H9 (cell line): ENCODE data around the gene RAP1GAP2. TPM values are rescaled to one million over a fixed set of nuclear protein-coding genes. Genes with fewer than 3 reads are reported as not detected.

ENCODE experiments used
- DNase-seq: peaks from one replicate; pipeline ENCODE4 v3.0.0-alpha.2; 2017
- H2AFZ ChIP-seq: one replicate; pipeline ENCODE4 v1.6.1; 2013; ENCODE audit warnings: mild to moderate bottlenecking, low read length, control low read depth, moderate library complexity
- H2AK5ac ChIP-seq: 2 replicates; pipeline ENCODE4 v1.6.1; 2013; ENCODE audit warnings: low read length, control low read depth, mixed read lengths; ENCODE audit not compliant: insufficient read length
- H2BK120ac ChIP-seq: one replicate; pipeline ENCODE4 v1.6.1; 2013; ENCODE audit warnings: low read depth, mild to moderate bottlenecking, low read length, control low read depth, inconsistent platforms; ENCODE audit not compliant: poor library complexity, severe bottlenecking
- H2BK12ac ChIP-seq: 2 replicates; pipeline ENCODE4 v1.6.1; 2013; ENCODE audit warnings: low read length, control low read depth, mixed read lengths, low read depth; ENCODE audit not compliant: insufficient read length
- H2BK15ac ChIP-seq: 2 replicates; pipeline ENCODE4 v1.6.1; 2013; ENCODE audit warnings: low read depth, low read length, control low read depth
- H2BK20ac ChIP-seq: one replicate; pipeline ENCODE4 v1.6.1; 2013; ENCODE audit warnings: low read depth, mild to moderate bottlenecking, low read length, control low read depth, inconsistent platforms; ENCODE audit not compliant: poor library complexity, severe bottlenecking
- H2BK5ac ChIP-seq: 2 replicates; pipeline ENCODE4 v1.6.1; 2013; ENCODE audit warnings: low read length, control low read depth, mixed read lengths; ENCODE audit not compliant: insufficient read length
- H3K14ac ChIP-seq: 2 replicates; pipeline ENCODE4 v1.6.1; 2013; ENCODE audit warnings: low read length, control low read depth; ENCODE audit not compliant: insufficient read depth
- H3K18ac ChIP-seq: 2 replicates; pipeline ENCODE4 v1.6.1; 2013; ENCODE audit warnings: low read depth, mild to moderate bottlenecking, mixed read lengths, low read length, control low read depth; ENCODE audit not compliant: insufficient read length
- H3K23ac ChIP-seq: 2 replicates; pipeline ENCODE4 v1.6.1; 2013; ENCODE audit warnings: low read length, control low read depth, mixed read lengths, low read depth; ENCODE audit not compliant: insufficient read length
- H3K23me2 ChIP-seq: 2 replicates; pipeline ENCODE4 v1.6.1; 2013; ENCODE audit warnings: low read depth, mild to moderate bottlenecking, mixed read lengths, low read length, control low read depth; ENCODE audit not compliant: insufficient read length, poor library complexity, severe bottlenecking
- H3K27ac ChIP-seq: 2 replicates; pipeline ENCODE4 v1.5.1; 2013; ENCODE audit warnings: low read length, control low read depth, mixed read lengths, low read depth; ENCODE audit not compliant: insufficient read length
- H3K27me3 ChIP-seq: 2 replicates; pipeline ENCODE4 v1.6.1; 2013; ENCODE audit warnings: low read length, control low read depth, inconsistent platforms; ENCODE audit not compliant: insufficient read depth
- H3K4ac ChIP-seq: 2 replicates; pipeline ENCODE4 v1.6.1; 2013; ENCODE audit warnings: low read depth, mild to moderate bottlenecking, control low read depth, inconsistent platforms, low read length, moderate library complexity
- H3K4me1 ChIP-seq: 2 replicates; pipeline ENCODE4 v1.6.1; 2013; ENCODE audit warnings: low read length, control low read depth, inconsistent platforms; ENCODE audit not compliant: insufficient read depth
- H3K4me2 ChIP-seq: 2 replicates; pipeline ENCODE4 v1.6.1; 2013; ENCODE audit warnings: low read length, control low read depth, mixed read lengths; ENCODE audit not compliant: insufficient read length, insufficient read depth
- H3K56ac ChIP-seq: 2 replicates; pipeline ENCODE4 v1.6.1; 2013; ENCODE audit warnings: low read depth, mild to moderate bottlenecking, mixed read lengths, low read length, control low read depth; ENCODE audit not compliant: insufficient read length
- H3K79me1 ChIP-seq: 2 replicates; pipeline ENCODE4 v1.6.1; 2013; ENCODE audit warnings: low read depth, mild to moderate bottlenecking, moderate library complexity, low read length, control low read depth, inconsistent platforms; ENCODE audit not compliant: insufficient read depth, poor library complexity, severe bottlenecking
- H3K79me2 ChIP-seq: 2 replicates; pipeline ENCODE4 v1.6.1; 2013; ENCODE audit warnings: low read length, control low read depth, inconsistent platforms; ENCODE audit not compliant: insufficient read depth
- H3K9ac ChIP-seq: 2 replicates; pipeline ENCODE4 v1.6.1; 2013; ENCODE audit warnings: low read length, control low read depth, mixed read lengths; ENCODE audit not compliant: insufficient read length; ENCODE audit errors: extremely low read depth
- H3K9me3 ChIP-seq: one replicate; pipeline ENCODE4 v1.6.1; 2013; ENCODE audit warnings: low read depth, low read length, inconsistent platforms; ENCODE audit not compliant: control insufficient read depth
- H3T11ph ChIP-seq: one replicate; pipeline ENCODE4 v1.6.1; 2013; ENCODE audit warnings: mild to moderate bottlenecking, low read length, control low read depth, inconsistent platforms
- H4K20me1 ChIP-seq: one replicate; pipeline ENCODE4 v1.6.1; 2013; ENCODE audit not compliant: control insufficient read depth, insufficient read length, insufficient read depth
- H4K5ac ChIP-seq: 2 replicates; pipeline ENCODE4 v1.6.1; 2013; ENCODE audit warnings: low read depth, mild to moderate bottlenecking, mixed read lengths, low read length, control low read depth; ENCODE audit not compliant: insufficient read length
- H4K8ac ChIP-seq: replicated peaks from 2 replicates; pipeline ENCODE4 v1.6.1; 2013; ENCODE audit warnings: low read length, control low read depth, mixed read lengths, low read depth; ENCODE audit not compliant: insufficient read length
- H4K91ac ChIP-seq: 2 replicates; pipeline ENCODE4 v1.6.1; 2013; ENCODE audit warnings: low read depth, mild to moderate bottlenecking, moderate library complexity, mixed read lengths, low read length, control low read depth; ENCODE audit not compliant: insufficient read length
- H3K27ac Mint-ChIP-seq, 3 experiments: 2 replicates in 2 of 3; 3 replicates in 1 of 3; pipeline ENCODE4 v1.8.0; 2020 to 2021; ENCODE audit warnings: mixed read lengths in 3 of 3, mild to moderate bottlenecking in 1 of 3, moderate library complexity in 1 of 3
- H3K27me3 Mint-ChIP-seq: 2 replicates; pipeline ENCODE4 v1.8.0; 2021; ENCODE audit warnings: low read depth, mild to moderate bottlenecking, moderate library complexity, mixed read lengths
- H3K36me3 Mint-ChIP-seq, 3 experiments: 2 replicates in 2 of 3; 3 replicates in 1 of 3; pipeline ENCODE4 v1.8.0; 2020 to 2021; ENCODE audit warnings: low read depth in 3 of 3, mixed read lengths in 3 of 3; ENCODE audit not compliant: insufficient read depth in 1 of 3
- H3K4me1 Mint-ChIP-seq, 2 experiments: 2 replicates each; pipeline ENCODE4 v1.8.0; 2020; ENCODE audit warnings: mixed read lengths in 2 of 2
- H3K4me3 Mint-ChIP-seq, 2 experiments: 2 replicates in 1 of 2; 3 replicates in 1 of 2; pipeline ENCODE4 v1.8.0; 2020 to 2021; ENCODE audit warnings: mild to moderate bottlenecking in 2 of 2, mixed read lengths in 2 of 2, moderate library complexity in 1 of 2
- H3K9me3 Mint-ChIP-seq, 2 experiments: 2 replicates in 1 of 2; 3 replicates in 1 of 2; pipeline ENCODE4 v1.8.0; 2020; ENCODE audit warnings: mild to moderate bottlenecking in 2 of 2, mixed read lengths in 2 of 2, moderate library complexity in 1 of 2
- WGBS: extraction: QIAGEN DNeasy Blood & Tissue Kit; methylation state at CpG from one replicate; pipeline ENCODE4 v1.1.7; 2013; ENCODE audit warnings: missing lambda C conversion rate, low lambda C conversion rate, mixed read lengths; ENCODE audit not compliant: insufficient read length; ENCODE audit errors: extremely low coverage; 5-methylcytosine and 5-hydroxymethylcytosine counted together
- total RNA-seq: library from RNA; stranded (reverse); gene quantifications from 2 replicates; pipeline ENCODE4 v1.2.1, GENCODE V29; 2021
- TF ChIP-seq, protein P1 (sequence below): fragments of 200-600 bp; sonication (generic); conservative IDR thresholded peaks from 3 replicates; pipeline ENCODE4 v1.8.0; 2021; ENCODE audit warnings: antibody characterized with exemption, mild to moderate bottlenecking

The RAP1GAP2 gene
- total RNA-seq, 1 experiment from 2014 or later = 33.8 TPM

DNA sequence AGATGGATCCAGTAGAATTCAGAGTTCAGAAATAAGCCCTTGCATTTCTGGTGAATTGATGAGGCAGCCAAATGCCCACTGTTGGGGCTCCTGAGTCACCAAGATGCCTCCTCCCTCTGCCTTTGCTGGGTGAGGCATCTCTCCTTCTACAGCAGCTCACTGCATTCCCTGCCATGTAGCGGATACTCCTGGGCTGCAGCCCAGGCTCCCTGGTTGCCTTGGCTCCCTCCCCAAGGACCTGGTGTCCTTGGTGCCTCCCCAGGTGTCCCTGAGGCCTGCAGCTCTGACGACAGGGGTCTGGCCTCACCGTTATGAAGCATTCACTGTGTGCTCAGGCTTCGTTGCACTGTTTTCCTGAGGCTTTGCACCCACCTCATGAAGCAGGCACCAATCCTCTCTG is 7.7 kb downstream of the RAP1GAP2 start:
- no peaks in the 10 kb centered on the region for H3K9me3 ChIP-seq
- H3K79me2 ChIP-seq = no peaks in the 10 kb centered on the region
- H3K9ac ChIP-seq = no peak overlapping the region
- H4K91ac ChIP-seq = no peak overlapping the region
- H3K4me1 ChIP-seq = no peaks in the 10 kb centered on the region
- H4K8ac ChIP-seq = no peak overlapping the region
- no peaks in the 10 kb centered on the region for H3K79me1 ChIP-seq
- no peak overlapping the region for H3K4me2 ChIP-seq
- H3K27me3 ChIP-seq = no peaks in the 10 kb centered on the region
- Mint-ChIP-seq H3K27ac (no peak overlapping the region), H3K4me1 (peaks cover 9 to 14% of the 10 kb centered on the region in 2 experiments), H3K36me3 (no peaks in the 10 kb centered on the region; a peak in 1 of 7 replicates), H3K27me3 (0 out of 2 replicates have a peak, but pooled peaks cover 2% of the 10 kb centered on the region), H3K9me3 (no peaks in the 10 kb centered on the region), H3K4me3 (no peak overlapping the region)
- no peak overlapping the region for H3K27ac ChIP-seq
- no CpG with 5 or more reads among the region's 4 CpGs for WGBS
- no peak overlapping the region for H3K14ac ChIP-seq
- TF ChIP-seq, protein P1, sequence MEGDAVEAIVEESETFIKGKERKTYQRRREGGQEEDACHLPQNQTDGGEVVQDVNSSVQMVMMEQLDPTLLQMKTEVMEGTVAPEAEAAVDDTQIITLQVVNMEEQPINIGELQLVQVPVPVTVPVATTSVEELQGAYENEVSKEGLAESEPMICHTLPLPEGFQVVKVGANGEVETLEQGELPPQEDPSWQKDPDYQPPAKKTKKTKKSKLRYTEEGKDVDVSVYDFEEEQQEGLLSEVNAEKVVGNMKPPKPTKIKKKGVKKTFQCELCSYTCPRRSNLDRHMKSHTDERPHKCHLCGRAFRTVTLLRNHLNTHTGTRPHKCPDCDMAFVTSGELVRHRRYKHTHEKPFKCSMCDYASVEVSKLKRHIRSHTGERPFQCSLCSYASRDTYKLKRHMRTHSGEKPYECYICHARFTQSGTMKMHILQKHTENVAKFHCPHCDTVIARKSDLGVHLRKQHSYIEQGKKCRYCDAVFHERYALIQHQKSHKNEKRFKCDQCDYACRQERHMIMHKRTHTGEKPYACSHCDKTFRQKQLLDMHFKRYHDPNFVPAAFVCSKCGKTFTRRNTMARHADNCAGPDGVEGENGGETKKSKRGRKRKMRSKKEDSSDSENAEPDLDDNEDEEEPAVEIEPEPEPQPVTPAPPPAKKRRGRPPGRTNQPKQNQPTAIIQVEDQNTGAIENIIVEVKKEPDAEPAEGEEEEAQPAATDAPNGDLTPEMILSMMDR = no peak
- H2BK120ac ChIP-seq = no peak overlapping the region
- H2AK5ac ChIP-seq = no peak overlapping the region
- no peak overlapping the region for H2BK5ac ChIP-seq
- H3K4ac ChIP-seq = no peak overlapping the region
- H2BK20ac ChIP-seq = no peak overlapping the region
- H2BK12ac ChIP-seq = no peak overlapping the region
- no peaks in the 10 kb centered on the region for H3K23me2 ChIP-seq
- no peak overlapping the region for H2BK15ac ChIP-seq
- no peak overlapping the region for H4K5ac ChIP-seq
- no peak overlapping the region for H3K18ac ChIP-seq
- no peak overlapping the region for H3K56ac ChIP-seq
- peaks cover 3% of the 10 kb centered on the region for H4K20me1 ChIP-seq
- H3K23ac ChIP-seq = no peak overlapping the region
- no peak overlapping the region for H3T11ph ChIP-seq
- no peak for DNase-seq
- H2AFZ ChIP-seq = no peak overlapping the region
